KBM-7 (cell line): ENCODE measurements around the gene GAB1.

Experiments
- DNase-seq: peaks from one replicate; pipeline ENCODE4 v3.0.0-alpha.2; 2015
- in situ Hi-C: fragments of 300-500 bp; cut with MboI; formaldehyde crosslinking; loops from 2 replicates; pipeline ENCODE4 v1.14.3; 2020; ENCODE audit warnings: low sequenced_read_pairs, low pct_unique_long_range_greater_than_20kb, mixed read lengths

The GAB1 gene

DNA sequence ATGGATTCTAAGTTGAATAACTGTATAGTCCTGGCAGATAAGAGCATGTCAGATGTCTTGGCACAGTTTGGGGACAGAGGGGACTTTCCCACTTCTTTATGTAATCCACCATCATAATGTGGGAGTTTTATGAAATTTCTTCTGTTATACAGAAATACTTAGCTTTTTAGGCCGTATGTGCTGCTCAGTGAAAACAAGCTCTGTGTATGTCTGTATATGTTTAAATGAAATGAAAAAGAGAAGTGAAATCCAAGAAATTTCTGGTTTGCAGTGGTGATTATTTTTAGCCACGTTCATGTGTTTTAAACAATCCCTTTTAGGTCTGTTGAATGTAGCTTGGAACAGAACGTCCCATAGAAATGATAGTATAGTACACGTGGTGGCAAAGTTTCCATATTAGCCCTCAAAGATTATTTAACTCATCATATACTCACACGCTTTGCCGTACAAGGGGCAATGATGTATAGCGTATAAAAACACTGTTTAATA, 41.0 kb downstream of the GAB1 start:
- in situ Hi-C loops, result no loop called here
- no peak for DNase-seq

DNA sequence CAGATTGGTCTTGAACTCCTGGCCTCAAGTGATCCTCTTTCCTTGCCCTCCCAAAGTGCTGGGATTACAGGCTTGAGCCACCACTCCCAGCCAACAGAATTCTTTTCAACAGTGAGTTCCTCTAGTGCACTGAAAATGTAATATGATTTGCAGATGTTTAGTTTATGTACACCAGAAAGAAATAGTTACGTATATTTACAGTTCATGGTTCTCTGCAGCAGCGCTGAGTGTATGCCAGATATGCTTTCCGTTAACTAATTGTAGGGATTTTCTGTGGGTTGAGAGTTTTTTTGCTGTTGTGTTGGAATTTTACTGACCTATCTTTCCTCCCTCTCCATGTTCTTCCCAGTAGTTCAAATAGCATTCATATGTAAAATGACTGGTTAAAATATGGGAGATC, 44.0 kb downstream of the GAB1 start:
- in situ Hi-C loops, result no loop called here
- no peak for DNase-seq

GRCh38 chr4:143381189-143382118, 44.8 kb downstream of the GAB1 start:
- in situ Hi-C loops, result no loop called here
- DNase-seq, result no peak

DNA sequence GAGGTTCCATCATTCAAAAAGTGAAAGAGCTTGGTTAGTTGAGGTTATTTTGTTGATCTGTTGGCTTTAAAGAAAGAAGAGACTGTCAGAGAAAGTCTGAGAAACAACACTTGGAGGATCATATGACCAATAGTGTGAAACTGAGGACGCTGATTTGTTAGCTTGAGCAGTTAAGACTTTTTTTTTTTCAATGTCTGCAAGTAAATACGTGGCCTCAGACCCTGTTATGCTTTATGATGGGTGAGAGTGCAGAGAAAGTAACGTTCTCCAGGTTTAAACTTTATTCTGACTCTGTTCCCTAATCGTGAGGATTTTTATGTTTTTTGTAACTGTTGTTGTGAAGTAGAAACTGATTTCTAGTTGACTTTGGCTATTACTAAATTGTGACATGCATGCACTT, 45.9 kb downstream of the GAB1 start:
- no peak for DNase-seq
- in situ Hi-C loops, result no loop called here

- no peak for DNase-seq
- in situ Hi-C loops, result no loop called here
These were observed 46.4 kb downstream of the GAB1 start for GRCh38 chr4:143383005-143383574.

DNA sequence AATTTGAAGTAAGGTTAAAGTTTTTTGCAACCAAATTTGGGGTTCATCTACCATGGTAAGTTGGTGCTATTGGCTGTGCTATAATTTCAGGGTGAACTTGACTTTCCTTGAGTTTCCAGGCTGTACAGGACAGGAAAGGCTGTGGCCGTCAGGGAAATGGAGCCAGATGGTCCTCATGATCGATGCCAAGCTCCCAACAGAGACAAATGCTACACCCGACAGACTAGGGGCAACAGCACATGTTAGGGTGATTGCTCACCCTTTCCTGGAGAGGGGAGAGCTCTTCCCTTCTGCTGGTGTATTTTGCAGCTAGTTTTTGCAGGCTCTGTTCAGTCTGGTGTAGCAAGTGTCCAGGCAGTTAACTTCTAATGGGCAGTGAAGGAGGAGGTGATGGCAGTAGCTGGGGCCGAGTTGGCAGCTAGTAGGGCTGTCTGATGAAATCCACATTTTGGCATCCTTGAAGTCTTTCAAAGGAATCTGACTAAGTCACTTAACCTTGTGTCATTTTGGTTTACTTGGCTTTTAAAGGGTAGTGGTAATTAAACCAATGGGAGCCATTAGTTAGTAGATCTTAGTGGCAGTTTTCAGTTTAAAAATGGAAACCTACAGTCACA, 47.8 kb downstream of the GAB1 start:
- in situ Hi-C loops, result no loop called here
- no peak for DNase-seq

DNA sequence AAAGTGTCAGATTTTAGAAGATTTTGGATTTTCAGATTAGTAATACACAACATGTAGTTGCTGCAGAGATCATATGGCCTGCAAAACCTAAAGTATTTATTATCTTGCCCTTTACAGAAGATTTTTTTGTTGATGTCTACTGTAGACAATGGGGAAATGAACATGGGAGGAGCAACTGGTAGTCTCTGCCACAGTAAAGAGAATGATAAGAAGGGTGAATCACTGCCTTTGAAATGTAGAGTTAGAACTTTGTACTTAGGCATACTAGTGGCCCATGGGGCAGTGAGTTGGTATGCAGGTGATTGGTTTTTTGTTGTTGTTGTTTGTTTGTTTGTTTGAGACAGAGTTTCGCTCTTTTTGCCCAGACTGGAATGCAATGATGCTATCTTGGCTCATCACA, 50.1 kb downstream of the GAB1 start:
- in situ Hi-C loops, result no loop called here

GRCh38 chr4:143389579-143390195, 53.0 kb downstream of the GAB1 start:
- DNase-seq, result no peak
- in situ Hi-C loops, result no loop called here

More for the DNA sequence above, 50.1 kb downstream of the GAB1 start:
- no peak for DNase-seq

DNA sequence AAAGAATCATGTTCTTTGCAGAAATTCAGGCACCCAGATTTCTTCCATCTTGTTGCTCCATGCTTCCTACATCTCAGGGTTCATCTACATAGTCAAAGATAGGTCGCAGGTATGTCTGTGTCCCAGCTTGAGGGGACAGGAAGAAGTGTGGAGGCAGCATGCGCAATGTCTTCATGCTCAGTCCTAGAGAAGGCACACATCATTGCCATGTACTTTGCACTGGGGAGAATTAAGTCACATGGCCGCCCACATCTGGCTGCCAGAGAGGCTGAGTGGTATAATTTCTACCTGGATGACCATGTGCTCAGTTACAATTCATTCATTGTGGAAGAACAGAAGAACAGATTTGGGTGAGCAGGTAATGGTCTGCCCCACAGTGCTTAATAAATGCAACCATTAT, 54.1 kb downstream of the GAB1 start:
- in situ Hi-C loops, result no loop called here
- no peak for DNase-seq

DNA sequence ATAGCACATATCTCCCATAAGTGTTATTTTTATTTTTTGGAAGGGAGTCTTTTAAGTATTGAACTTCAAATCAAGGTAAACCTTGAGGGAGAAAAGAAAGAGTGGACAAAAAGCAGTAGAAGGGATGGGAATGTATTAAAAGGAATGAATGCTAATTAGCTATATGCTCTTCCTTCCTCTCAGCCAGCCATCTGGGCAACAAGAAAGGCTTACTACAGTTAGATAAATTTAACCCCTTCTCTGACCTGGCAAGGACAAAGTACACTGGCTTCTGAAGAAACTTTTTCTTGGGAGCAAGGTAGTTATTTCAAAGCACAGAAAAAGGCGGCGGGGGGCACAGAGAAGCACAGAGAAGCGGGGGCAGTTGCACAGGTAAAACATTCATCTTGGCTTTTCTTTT, 54.6 kb downstream of the GAB1 start:
- in situ Hi-C loops, result no loop called here

GRCh38 chr4:143391895-143392294, 55.2 kb downstream of the GAB1 start:
- DNase-seq, result no peak
- in situ Hi-C loops, result no loop called here

More for the DNA sequence above, 54.6 kb downstream of the GAB1 start:
- no peak for DNase-seq

DNA sequence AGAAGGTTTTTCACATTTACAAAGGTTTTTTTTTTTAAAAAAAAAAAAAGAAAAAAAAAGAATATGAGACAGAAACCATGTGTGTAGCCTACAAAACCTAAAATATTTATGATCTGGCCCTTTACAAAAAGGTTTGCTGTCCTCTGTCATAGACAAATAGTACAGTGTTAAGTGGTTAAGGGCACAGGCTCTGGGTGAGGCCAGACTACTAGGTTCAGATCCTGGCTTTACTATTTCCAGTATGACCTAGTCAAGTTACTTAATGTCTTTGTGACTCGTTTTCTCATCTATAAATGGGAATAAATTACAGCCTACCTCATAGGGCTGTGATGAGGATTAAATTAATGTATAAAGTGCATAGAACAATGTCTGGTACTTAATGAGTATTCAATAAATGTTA, 56.5 kb downstream of the GAB1 start:
- in situ Hi-C loops, result no loop called here
- DNase-seq, result no peak

DNA sequence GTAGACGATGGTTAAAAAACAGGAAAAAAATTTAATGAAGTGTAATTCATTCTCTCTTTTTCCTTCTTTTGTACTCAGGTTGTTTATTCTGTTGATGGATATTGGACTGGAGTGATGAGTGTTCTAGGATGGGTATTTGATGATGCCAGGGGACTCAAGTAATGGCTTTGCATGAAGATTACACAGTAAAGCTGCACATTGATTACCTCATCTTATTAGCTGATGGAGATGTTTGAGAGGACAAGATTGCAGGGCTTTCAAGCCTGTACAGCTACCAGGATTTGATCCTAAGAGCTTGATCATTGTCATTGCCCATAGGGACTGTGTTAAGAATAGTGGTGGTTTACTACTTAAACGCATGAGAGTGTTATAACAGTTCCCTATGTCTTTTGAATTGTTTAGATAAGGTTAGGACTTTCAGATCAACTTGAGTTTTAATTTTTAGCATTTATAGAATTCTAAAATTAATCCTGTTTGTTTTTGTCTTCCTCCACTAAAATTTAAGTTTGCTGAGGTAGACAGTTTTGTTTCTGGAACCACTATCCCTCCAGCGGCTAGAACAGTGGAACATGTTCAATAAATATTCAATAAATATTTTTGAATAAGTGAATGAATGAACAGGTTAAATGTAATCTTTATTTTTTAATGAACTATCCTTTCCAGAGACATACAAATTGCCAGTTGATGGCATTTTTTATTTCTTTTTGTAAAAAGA, 58.2 kb downstream of the GAB1 start:
- in situ Hi-C loops, result no loop called here
- DNase-seq, result no peak

GRCh38 chr4:143396695-143397094, 60.0 kb downstream of the GAB1 start:
- in situ Hi-C loops, result no loop called here
- DNase-seq, result no peak

DNA sequence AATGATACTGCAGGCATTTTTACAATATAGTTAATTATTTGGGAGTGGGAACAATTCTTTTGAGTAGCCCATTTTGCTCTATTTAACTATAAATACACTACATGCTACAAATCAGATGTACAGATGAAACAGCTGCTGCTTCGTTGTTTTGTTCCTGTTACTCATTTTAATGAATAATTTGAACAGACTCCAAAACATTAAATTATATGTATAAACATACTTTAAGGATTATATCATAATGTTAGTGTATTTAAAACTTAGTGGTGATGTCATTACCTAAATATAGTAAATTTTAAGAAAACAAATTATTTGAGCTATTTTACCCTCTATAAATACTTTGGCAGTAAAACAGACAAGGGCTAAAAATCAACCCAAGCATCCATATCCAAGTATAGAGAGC, 60.7 kb downstream of the GAB1 start:
- DNase-seq, result no peak
- in situ Hi-C loops, result no loop called here

- in situ Hi-C loops, result no loop called here
- no peak for DNase-seq
These were observed 61.2 kb downstream of the GAB1 start for GRCh38 chr4:143397887-143398286.

DNA sequence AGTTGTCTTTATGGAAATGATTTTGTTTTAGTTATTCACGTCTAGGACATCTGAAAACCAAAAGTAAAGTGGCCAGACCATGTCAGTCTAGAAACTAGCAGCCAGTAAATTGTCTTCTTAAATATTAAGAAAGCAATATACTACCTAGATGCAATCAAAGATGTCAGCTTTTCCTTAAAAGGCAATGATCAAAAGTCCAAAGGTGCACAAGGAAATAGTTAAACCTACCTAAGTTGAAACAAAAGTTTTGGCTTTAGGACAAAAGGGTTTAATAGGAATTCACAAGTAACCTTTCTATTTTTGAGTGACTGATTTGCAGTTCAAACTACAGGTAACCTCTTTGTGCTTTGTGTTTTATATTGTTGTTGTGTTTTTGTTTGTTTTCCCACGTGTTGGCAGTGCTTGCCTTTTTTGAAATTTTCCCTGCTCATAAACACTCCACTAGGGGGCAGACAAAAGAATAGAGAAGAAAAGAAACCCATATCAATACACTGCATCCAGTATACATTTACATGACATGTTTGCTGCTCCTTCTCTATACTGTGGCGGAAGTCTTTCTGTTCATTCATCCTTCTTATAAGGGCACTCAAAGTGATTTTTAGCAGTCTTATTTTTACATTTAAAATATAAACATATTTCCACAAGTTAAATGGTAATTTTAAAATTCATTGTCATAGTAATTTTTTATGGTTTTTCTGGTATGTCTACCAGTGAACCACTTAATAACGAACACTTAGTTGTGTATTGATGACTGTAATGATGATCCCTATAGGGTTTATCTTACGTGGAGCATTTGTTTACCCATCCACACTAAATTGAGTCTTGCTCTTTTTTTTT, 62.7 kb downstream of the GAB1 start:
- in situ Hi-C loops, result no loop called here
- peak; percentile 77 for DNase-seq

GRCh38 chr4:143400082-143400481, 63.4 kb downstream of the GAB1 start:
- in situ Hi-C loops, result no loop called here
- no peak for DNase-seq
